IMR-90 (cell line): ENCODE results near the gene RASL10A. TPM values are rescaled to one million over a fixed set of nuclear protein-coding genes. Genes with fewer than 3 reads are reported as not detected.

Experiments used
- ATAC-seq: fragments of 200-7000 bp; cut with Tn5 transposase; 2 replicates; pipeline ENCODE4 v1.9.1; 2020; ENCODE audit warnings: low read depth, mild to moderate bottlenecking, moderate library complexity
- BruUV-seq: library from RNA; stranded (reverse); fragments of 400-500 nt; replicated peaks from 2 replicates; lab custom pipeline; 2021; lab: Mats Ljungman, UMichigan
- CTCF ChIA-PET: fragments of 300-600 bp; formaldehyde crosslinking; extraction: SDS; loops from one replicate; lab custom pipeline; 2021; ENCODE audit warnings: antibody characterized with exemption; lab: Yijun Ruan, JAX
- POLR2A ChIA-PET: fragments of 300-600 bp; sonication (Branson Sonifier 250); formaldehyde crosslinking; loops from one replicate; lab custom pipeline; 2022; ENCODE audit warnings: antibody characterized with exemption; ENCODE audit not compliant: unreplicated experiment; lab: Charles Lee
- DNase-seq: peaks from one replicate; pipeline ENCODE4 v3.0.0; 2013
- H2AFZ ChIP-seq: replicated peaks from 2 replicates; pipeline ENCODE3; 2013; ENCODE audit warnings: low read length, mild to moderate bottlenecking; ENCODE audit not compliant: poor library complexity
- H2AK5ac ChIP-seq: 2 replicates; pipeline ENCODE4 v1.6.1; 2013; ENCODE audit warnings: low read depth, low read length, inconsistent platforms
- H2AK9ac ChIP-seq: replicated peaks from 2 replicates; pipeline ENCODE3; 2013; ENCODE audit warnings: mild to moderate bottlenecking, low read depth, low read length, moderate library complexity; ENCODE audit not compliant: poor library complexity
- H2BK120ac ChIP-seq: 2 replicates; pipeline ENCODE4 v1.6.1; 2013; ENCODE audit warnings: low read depth, low read length, inconsistent platforms
- H2BK15ac ChIP-seq: 3 replicates; pipeline ENCODE4 v1.6.1; 2013; ENCODE audit warnings: low read depth, low read length, inconsistent platforms
- H2BK20ac ChIP-seq: 2 replicates; pipeline ENCODE4 v1.6.1; 2013; ENCODE audit warnings: low read depth, mild to moderate bottlenecking, inconsistent platforms, low read length, moderate library complexity
- H2BK5ac ChIP-seq: 2 replicates; pipeline ENCODE4 v1.6.1; 2013; ENCODE audit warnings: mild to moderate bottlenecking, low read depth, low read length, inconsistent platforms; ENCODE audit not compliant: poor library complexity, severe bottlenecking
- H3K14ac ChIP-seq: replicated peaks from 2 replicates; pipeline ENCODE4 v1.6.1; 2013; ENCODE audit warnings: low read depth, low read length, inconsistent platforms
- H3K18ac ChIP-seq: 2 replicates; pipeline ENCODE4 v1.6.1; 2013; ENCODE audit warnings: low read depth, low read length, control low read depth
- H3K23ac ChIP-seq: 2 replicates; pipeline ENCODE4 v1.6.1; 2013; ENCODE audit warnings: low read depth, low read length, inconsistent platforms
- H3K27ac ChIP-seq: 2 replicates; pipeline ENCODE4 v1.5.1; 2013; ENCODE audit warnings: mild to moderate bottlenecking, control low read depth, low read length; ENCODE audit not compliant: insufficient read depth
- H3K27me3 ChIP-seq: 2 replicates; pipeline ENCODE4 v1.6.1; 2013; ENCODE audit warnings: low read length; ENCODE audit not compliant: control insufficient read depth, insufficient read depth
- H3K36me3 ChIP-seq: 2 replicates; pipeline ENCODE4 v1.6.1; 2013; ENCODE audit warnings: low read length, mixed read lengths; ENCODE audit not compliant: control insufficient read depth, insufficient read depth
- H3K4ac ChIP-seq: 2 replicates; pipeline ENCODE4 v1.6.1; 2013; ENCODE audit warnings: low read depth, low read length, inconsistent platforms
- H3K4me1 ChIP-seq: 2 replicates; pipeline ENCODE4 v1.6.1; 2013; ENCODE audit warnings: low read length, mixed read lengths; ENCODE audit not compliant: control insufficient read depth, insufficient read depth
- H3K4me2 ChIP-seq: 2 replicates; pipeline ENCODE4 v1.6.1; 2013; ENCODE audit warnings: low read depth, mild to moderate bottlenecking, control low read depth, low read length, moderate library complexity
- H3K4me3 ChIP-seq: 2 replicates; pipeline ENCODE4 v1.5.1; 2013; ENCODE audit warnings: low read depth, mild to moderate bottlenecking, control low read depth, low read length, moderate library complexity; ENCODE audit not compliant: insufficient read depth
- H3K56ac ChIP-seq: 2 replicates; pipeline ENCODE4 v1.6.1; 2013; ENCODE audit warnings: low read length, inconsistent platforms; ENCODE audit not compliant: insufficient read depth; ENCODE audit errors: extremely low read depth
- H3K79me1 ChIP-seq, 2 experiments: 2 replicates each; pipeline ENCODE4 v1.6.1; 2013; ENCODE audit warnings: low read length in 2 of 2, inconsistent platforms in 1 of 2, low read depth in 1 of 2
- H3K9ac ChIP-seq: 2 replicates; pipeline ENCODE4 v1.6.1; 2013; ENCODE audit warnings: low read depth, low read length, control low read depth
- H3K9me1 ChIP-seq: 2 replicates; pipeline ENCODE4 v1.6.1; 2013; ENCODE audit warnings: low read length, inconsistent platforms; ENCODE audit not compliant: insufficient read depth
- H3K9me3 ChIP-seq: 2 replicates; pipeline ENCODE4 v1.6.1; 2013; ENCODE audit warnings: low read length; ENCODE audit not compliant: control insufficient read depth, insufficient read depth
- H4K20me1 ChIP-seq: 2 replicates; pipeline ENCODE4 v1.6.1; 2013; ENCODE audit warnings: low read length, inconsistent platforms; ENCODE audit not compliant: insufficient read depth
- H4K5ac ChIP-seq: 2 replicates; pipeline ENCODE4 v1.6.1; 2013; ENCODE audit warnings: mild to moderate bottlenecking, low read depth, low read length, control low read depth
- H4K8ac ChIP-seq, 2 experiments: 2 replicates each; pipeline ENCODE4 v1.6.1; 2013; ENCODE audit warnings: low read depth in 2 of 2, low read length in 2 of 2, control low read depth in 1 of 2, inconsistent platforms in 1 of 2
- H4K91ac ChIP-seq: 2 replicates; pipeline ENCODE4 v1.6.1; 2013; ENCODE audit warnings: low read depth, low read length, inconsistent platforms; ENCODE audit not compliant: insufficient read depth
- BHLHE40 ChIP-seq: fragments of 150-350 bp; IDR thresholded peaks from 2 replicates; pipeline ENCODE4 v1.6.1; 2016; ENCODE audit warnings: mild to moderate bottlenecking, low read depth, low read length
- CEBPB ChIP-seq: IDR thresholded peaks from 2 replicates; pipeline ENCODE4 v1.6.1; 2012; ENCODE audit warnings: low read depth, low read length, improper control_type of control experiment
- CHD1 ChIP-seq: IDR thresholded peaks from 2 replicates; pipeline ENCODE4 v1.6.1; 2012; ENCODE audit warnings: low read depth, low read length, improper control_type of control experiment
- FOS ChIP-seq: fragments of 150-350 bp; IDR thresholded peaks from 2 replicates; pipeline ENCODE4 v1.6.1; 2016; ENCODE audit warnings: low read depth, low read length
- MAFK ChIP-seq: IDR thresholded peaks from 2 replicates; pipeline ENCODE4 v1.6.1; 2012; ENCODE audit warnings: low read depth, low read length, improper control_type of control experiment
- MAZ ChIP-seq: IDR thresholded peaks from 2 replicates; pipeline ENCODE4 v1.6.1; 2012; ENCODE audit warnings: low read depth, mild to moderate bottlenecking, low read length, improper control_type of control experiment, moderate library complexity, borderline replicate concordance
- MXI1 ChIP-seq: IDR thresholded peaks from 2 replicates; pipeline ENCODE4 v1.6.1; 2012; ENCODE audit warnings: low read depth, mild to moderate bottlenecking, low read length, moderate library complexity, borderline replicate concordance
- NFE2L2 ChIP-seq: fragments of 150-350 bp; IDR thresholded peaks from 2 replicates; pipeline ENCODE4 v1.6.1; 2016; ENCODE audit warnings: low read depth, mild to moderate bottlenecking, low read length
- POLR2A ChIP-seq: IDR thresholded peaks from 2 replicates; pipeline ENCODE4 v1.6.1; 2012; ENCODE audit warnings: mild to moderate bottlenecking, low read depth, low read length
- RAD21 ChIP-seq: IDR thresholded peaks from 2 replicates; pipeline ENCODE4 v1.6.1; 2012; ENCODE audit warnings: low read length, improper control_type of control experiment
- RCOR1 ChIP-seq: IDR thresholded peaks from 2 replicates; pipeline ENCODE4 v1.6.1; 2012; ENCODE audit warnings: mild to moderate bottlenecking, low read length, improper control_type of control experiment; ENCODE audit not compliant: insufficient replicate concordance
- RFX5 ChIP-seq: IDR thresholded peaks from 2 replicates; pipeline ENCODE4 v1.8.0; 2012; ENCODE audit warnings: low read depth, mild to moderate bottlenecking, low read length, moderate library complexity
- SMC3 ChIP-seq: fragments of 150-350 bp; IDR thresholded peaks from 2 replicates; pipeline ENCODE4 v1.6.1; 2016; ENCODE audit warnings: low read depth, mild to moderate bottlenecking, antibody characterized with exemption, low read length, moderate library complexity
- USF2 ChIP-seq: fragments of 150-350 bp; IDR thresholded peaks from 2 replicates; pipeline ENCODE4 v1.6.1; 2017; ENCODE audit warnings: mild to moderate bottlenecking, antibody characterized with exemption, low read length, low read depth
- WGBS, 2 experiments: methylation state at CpG; one replicate each; pipeline versions ENCODE4 v1.1.5 to v1.1.7; 2013; ENCODE audit warnings: missing lambda C conversion rate in 2 of 2; ENCODE audit not compliant: insufficient read length in 1 of 2; ENCODE audit errors: extremely low coverage in 2 of 2; 5-methylcytosine and 5-hydroxymethylcytosine counted together
- dilution Hi-C: fragments of 300-500 bp; cut with HindIII; formaldehyde crosslinking; loops from one replicate; pipeline ENCODE4 v1.14.3; 2018; ENCODE audit warnings: low sequenced_read_pairs; ENCODE audit not compliant: unreplicated experiment
- in situ Hi-C: fragments of 300-500 bp; cut with MboI; formaldehyde crosslinking; loops from 3 replicates; pipeline ENCODE4 v1.14.3; 2019; ENCODE audit warnings: low sequenced_read_pairs, inconsistent platforms, mixed read lengths
- intact Hi-C: fragments of 100-400 bp; cut with micrococcal nuclease; formaldehyde crosslinking; loops from 2 replicates; pipeline ENCODE4 v1.10.0; 2022
- polyA plus RNA-seq, 3 experiments: library from polyadenylated mRNA; depleted of rRNA; stranded (reverse); fragments of >200 nt; gene quantifications; 2 replicates each; pipeline ENCODE4 v1.2.3, GENCODE V29; 2012; ENCODE audit warnings: low replicate concordance in 1 of 3
- total RNA-seq: library from RNA; depleted of rRNA; stranded (reverse); fragments of >200 nt; gene quantifications from 2 replicates; pipeline ENCODE4 v1.2.3, GENCODE V29; 2012
- TF ChIP-seq, protein P1 (sequence below): fragments of 150-350 bp; IDR thresholded peaks from 2 replicates; pipeline ENCODE4 v1.6.1; 2016; ENCODE audit warnings: low read depth, mild to moderate bottlenecking, low read length, moderate library complexity, borderline replicate concordance
- TF ChIP-seq, protein P2 (sequence below): conservative IDR thresholded peaks from 2 replicates; pipeline ENCODE4 v1.5.1; 2012; ENCODE audit warnings: mild to moderate bottlenecking, low read depth, low read length, improper control_type of control experiment

Gene RASL10A
- total and polyA plus RNA-seq, 2 of the 4 experiments (the other 2 are of a cell fraction), result 0.26 TPM; not detected in 1

DNA sequence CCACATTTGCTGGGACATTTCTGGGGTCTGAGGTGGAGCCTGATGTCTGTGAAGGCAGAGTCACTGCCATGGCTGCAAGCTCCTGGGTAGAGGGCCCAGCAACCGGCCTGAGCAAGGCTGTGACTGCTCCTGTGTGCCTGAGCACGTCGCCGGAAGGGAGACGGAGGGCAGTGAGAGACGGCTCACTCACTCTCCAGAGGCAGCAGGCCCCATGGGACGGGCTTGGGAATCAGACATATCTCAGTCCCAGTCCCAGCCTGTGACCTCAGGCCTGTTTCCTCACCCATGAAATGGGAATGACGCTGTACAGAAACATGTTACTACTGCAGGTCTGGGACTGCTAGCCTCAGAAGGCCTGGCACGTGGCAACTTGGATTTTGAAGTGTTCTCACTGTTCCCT is 36.4 kb upstream of the RASL10A start:
- CTCF ChIA-PET, result no interaction called here
- WGBS, 2 experiments, result 83% methylated on average over 3 of the region's 9 CpGs; no CpG with 5 or more reads in 1 of the 2 experiments

More for the DNA sequence above, 36.4 kb upstream of the RASL10A start:
- Histone ChIP-seq H3K9me1 (no peaks in the 10 kb centered on the region), H4K20me1 (no peaks in the 10 kb centered on the region), H3K14ac (no peak overlapping the region), H4K91ac (no peak overlapping the region), H2BK120ac (no peak overlapping the region), H2AFZ (no peak overlapping the region), H3K9ac (no peak overlapping the region), H3K9me3 (no peaks in the 10 kb centered on the region), H2AK9ac (no peak overlapping the region), H3K4ac (no peak overlapping the region), H2BK20ac (no peak overlapping the region), H3K36me3 (peaks cover 73% of the 10 kb centered on the region), H2BK5ac (no peak overlapping the region), H3K4me2 (no peak overlapping the region), H3K27me3 (no peaks in the 10 kb centered on the region), H2AK5ac (no peak overlapping the region), H3K56ac (no peak overlapping the region), H3K23ac (no peak overlapping the region), H3K4me1 (no peaks in the 10 kb centered on the region), H4K8ac (no peak overlapping the region), H3K79me1 (no peaks in the 10 kb centered on the region), H3K18ac (no peak overlapping the region), H4K5ac (no peak overlapping the region), H2BK15ac (no peak overlapping the region), H3K4me3 (no peak overlapping the region), H3K27ac (no peak overlapping the region)
- in situ Hi-C loops (no loop called here), dilution Hi-C loops (no loop called here), intact Hi-C loops (no loop called here)
- TF ChIP-seq RCOR1 (no peak), BHLHE40 (no peak), SMC3 (no peak), RFX5 (no peak), MAZ (no peak), POLR2A (no peak), NFE2L2 (no peak), CEBPB (no peak), USF2 (no peak), FOS (no peak), MAFK (no peak), RAD21 (no peak), MXI1 (no peak), CHD1 (no peak)
- TF ChIP-seq, protein P1, sequence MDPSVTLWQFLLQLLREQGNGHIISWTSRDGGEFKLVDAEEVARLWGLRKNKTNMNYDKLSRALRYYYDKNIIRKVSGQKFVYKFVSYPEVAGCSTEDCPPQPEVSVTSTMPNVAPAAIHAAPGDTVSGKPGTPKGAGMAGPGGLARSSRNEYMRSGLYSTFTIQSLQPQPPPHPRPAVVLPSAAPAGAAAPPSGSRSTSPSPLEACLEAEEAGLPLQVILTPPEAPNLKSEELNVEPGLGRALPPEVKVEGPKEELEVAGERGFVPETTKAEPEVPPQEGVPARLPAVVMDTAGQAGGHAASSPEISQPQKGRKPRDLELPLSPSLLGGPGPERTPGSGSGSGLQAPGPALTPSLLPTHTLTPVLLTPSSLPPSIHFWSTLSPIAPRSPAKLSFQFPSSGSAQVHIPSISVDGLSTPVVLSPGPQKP, result no peak
- TF ChIP-seq, protein P2, sequence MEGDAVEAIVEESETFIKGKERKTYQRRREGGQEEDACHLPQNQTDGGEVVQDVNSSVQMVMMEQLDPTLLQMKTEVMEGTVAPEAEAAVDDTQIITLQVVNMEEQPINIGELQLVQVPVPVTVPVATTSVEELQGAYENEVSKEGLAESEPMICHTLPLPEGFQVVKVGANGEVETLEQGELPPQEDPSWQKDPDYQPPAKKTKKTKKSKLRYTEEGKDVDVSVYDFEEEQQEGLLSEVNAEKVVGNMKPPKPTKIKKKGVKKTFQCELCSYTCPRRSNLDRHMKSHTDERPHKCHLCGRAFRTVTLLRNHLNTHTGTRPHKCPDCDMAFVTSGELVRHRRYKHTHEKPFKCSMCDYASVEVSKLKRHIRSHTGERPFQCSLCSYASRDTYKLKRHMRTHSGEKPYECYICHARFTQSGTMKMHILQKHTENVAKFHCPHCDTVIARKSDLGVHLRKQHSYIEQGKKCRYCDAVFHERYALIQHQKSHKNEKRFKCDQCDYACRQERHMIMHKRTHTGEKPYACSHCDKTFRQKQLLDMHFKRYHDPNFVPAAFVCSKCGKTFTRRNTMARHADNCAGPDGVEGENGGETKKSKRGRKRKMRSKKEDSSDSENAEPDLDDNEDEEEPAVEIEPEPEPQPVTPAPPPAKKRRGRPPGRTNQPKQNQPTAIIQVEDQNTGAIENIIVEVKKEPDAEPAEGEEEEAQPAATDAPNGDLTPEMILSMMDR, result no peak
- ATAC-seq, result no peak
- POLR2A ChIA-PET, result no interaction called here
- DNase-seq, result no peak
- BruUV-seq, result no TSS peak
